Neural cell (in vitro differentiated cells): ENCODE data around the gene SOCS2.
"Not testable (repeated sequence)": the region's sequence is repeated elsewhere in the genome, so short reads cannot be mapped to it uniquely, and the experiment has no call there.

Experiments used
- EP300 ChIP-seq: fragments of 450-650 bp; conservative IDR thresholded peaks from 2 replicates; pipeline ENCODE4 v1.6.1; 2014; ENCODE audit warnings: antibody characterized with exemption, mild to moderate bottlenecking, moderate library complexity; ENCODE audit not compliant: poor library complexity, severe bottlenecking
- EZH2 ChIP-seq: fragments of 200-600, 300-800 bp; shearing (Covaris generic), sonication (generic); IDR thresholded peaks from 2 replicates; pipeline ENCODE4 v1.6.1; 2014; ENCODE audit warnings: antibody characterized with exemption, low read length, borderline replicate concordance, mild to moderate bottlenecking; ENCODE audit not compliant: insufficient read depth, poor library complexity, severe bottlenecking
- MXI1 ChIP-seq: fragments of 450-650 bp; conservative IDR thresholded peaks from 2 replicates; pipeline ENCODE4 v1.6.1; 2014; ENCODE audit warnings: antibody characterized with exemption, mild to moderate bottlenecking; ENCODE audit not compliant: poor library complexity, severe bottlenecking
- POLR2AphosphoS5 ChIP-seq: IDR thresholded peaks from 2 replicates; pipeline ENCODE4 v1.6.1; 2012
- TF ChIP-seq, protein P1 (sequence below): fragments of 450-650 bp; IDR thresholded peaks from 2 replicates; pipeline ENCODE4 v1.5.1; 2014; ENCODE audit warnings: antibody characterized with exemption, mild to moderate bottlenecking, moderate library complexity; ENCODE audit not compliant: poor library complexity, severe bottlenecking
- TF ChIP-seq, protein P2 (sequence below): IDR thresholded peaks from 2 replicates; pipeline ENCODE4 v1.6.1; 2012; ENCODE audit warnings: borderline replicate concordance

DNA sequence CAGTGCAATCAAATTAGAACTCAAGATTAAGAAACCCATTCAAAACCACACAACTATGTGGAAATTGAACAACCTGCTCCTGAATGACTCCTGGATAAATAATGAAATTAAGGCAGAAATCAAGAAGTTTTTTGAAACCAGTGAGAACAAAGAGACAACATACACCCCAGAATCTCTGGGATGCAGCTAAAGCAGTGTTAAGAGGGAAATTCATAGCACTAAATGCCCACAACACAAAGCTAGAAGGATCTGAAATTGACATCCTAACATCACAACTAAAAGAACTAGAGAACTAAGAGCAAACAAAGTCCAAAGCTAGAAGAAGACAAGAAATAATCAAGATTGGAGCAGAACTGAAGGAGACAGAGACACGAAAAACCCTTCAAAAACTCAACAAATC lies 13.8 kb upstream of the SOCS2 start:
- TF ChIP-seq, protein P1, sequence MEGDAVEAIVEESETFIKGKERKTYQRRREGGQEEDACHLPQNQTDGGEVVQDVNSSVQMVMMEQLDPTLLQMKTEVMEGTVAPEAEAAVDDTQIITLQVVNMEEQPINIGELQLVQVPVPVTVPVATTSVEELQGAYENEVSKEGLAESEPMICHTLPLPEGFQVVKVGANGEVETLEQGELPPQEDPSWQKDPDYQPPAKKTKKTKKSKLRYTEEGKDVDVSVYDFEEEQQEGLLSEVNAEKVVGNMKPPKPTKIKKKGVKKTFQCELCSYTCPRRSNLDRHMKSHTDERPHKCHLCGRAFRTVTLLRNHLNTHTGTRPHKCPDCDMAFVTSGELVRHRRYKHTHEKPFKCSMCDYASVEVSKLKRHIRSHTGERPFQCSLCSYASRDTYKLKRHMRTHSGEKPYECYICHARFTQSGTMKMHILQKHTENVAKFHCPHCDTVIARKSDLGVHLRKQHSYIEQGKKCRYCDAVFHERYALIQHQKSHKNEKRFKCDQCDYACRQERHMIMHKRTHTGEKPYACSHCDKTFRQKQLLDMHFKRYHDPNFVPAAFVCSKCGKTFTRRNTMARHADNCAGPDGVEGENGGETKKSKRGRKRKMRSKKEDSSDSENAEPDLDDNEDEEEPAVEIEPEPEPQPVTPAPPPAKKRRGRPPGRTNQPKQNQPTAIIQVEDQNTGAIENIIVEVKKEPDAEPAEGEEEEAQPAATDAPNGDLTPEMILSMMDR, result not testable (repeated sequence)
- TF ChIP-seq POLR2AphosphoS5, EZH2, EP300, MXI1: not testable (repeated sequence)
- TF ChIP-seq, protein P2, sequence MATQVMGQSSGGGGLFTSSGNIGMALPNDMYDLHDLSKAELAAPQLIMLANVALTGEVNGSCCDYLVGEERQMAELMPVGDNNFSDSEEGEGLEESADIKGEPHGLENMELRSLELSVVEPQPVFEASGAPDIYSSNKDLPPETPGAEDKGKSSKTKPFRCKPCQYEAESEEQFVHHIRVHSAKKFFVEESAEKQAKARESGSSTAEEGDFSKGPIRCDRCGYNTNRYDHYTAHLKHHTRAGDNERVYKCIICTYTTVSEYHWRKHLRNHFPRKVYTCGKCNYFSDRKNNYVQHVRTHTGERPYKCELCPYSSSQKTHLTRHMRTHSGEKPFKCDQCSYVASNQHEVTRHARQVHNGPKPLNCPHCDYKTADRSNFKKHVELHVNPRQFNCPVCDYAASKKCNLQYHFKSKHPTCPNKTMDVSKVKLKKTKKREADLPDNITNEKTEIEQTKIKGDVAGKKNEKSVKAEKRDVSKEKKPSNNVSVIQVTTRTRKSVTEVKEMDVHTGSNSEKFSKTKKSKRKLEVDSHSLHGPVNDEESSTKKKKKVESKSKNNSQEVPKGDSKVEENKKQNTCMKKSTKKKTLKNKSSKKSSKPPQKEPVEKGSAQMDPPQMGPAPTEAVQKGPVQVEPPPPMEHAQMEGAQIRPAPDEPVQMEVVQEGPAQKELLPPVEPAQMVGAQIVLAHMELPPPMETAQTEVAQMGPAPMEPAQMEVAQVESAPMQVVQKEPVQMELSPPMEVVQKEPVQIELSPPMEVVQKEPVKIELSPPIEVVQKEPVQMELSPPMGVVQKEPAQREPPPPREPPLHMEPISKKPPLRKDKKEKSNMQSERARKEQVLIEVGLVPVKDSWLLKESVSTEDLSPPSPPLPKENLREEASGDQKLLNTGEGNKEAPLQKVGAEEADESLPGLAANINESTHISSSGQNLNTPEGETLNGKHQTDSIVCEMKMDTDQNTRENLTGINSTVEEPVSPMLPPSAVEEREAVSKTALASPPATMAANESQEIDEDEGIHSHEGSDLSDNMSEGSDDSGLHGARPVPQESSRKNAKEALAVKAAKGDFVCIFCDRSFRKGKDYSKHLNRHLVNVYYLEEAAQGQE, result not testable (repeated sequence)
